ENCODE data around the gene MCUB. TPM values are rescaled to one million over a fixed set of nuclear protein-coding genes. Genes with fewer than 3 reads are reported as not detected.

The MCUB gene
- total and polyA plus RNA-seq, 5 donors from 2014 or later = 96.3 to 208 (median 191) TPM

GRCh38 chr4:109562457-109563239 is 2.6 kb downstream of the MCUB start:
- DNase-seq = no peak

GRCh38 chr4:109571494-109571893 is 11.4 kb downstream of the MCUB start:
- DNase-seq (no peak), ATAC-seq (ENCODE audit: low read depth in 2 of 2) (no peak)
- Histone ChIP-seq H3K9me3 (ENCODE audit: control insufficient read depth in 2 of 2, low read length in 2 of 2) (no peaks in the 10 kb centered on the region), H3K4me3 (ENCODE audit: low read depth, low read length) (no peak overlapping the region), H3K27me3 (ENCODE audit: control insufficient read depth, insufficient read depth, low read length) (no peaks in the 10 kb centered on the region), H3K27ac (ENCODE audit: insufficient read depth, low read length, poor library complexity, severe bottlenecking) (no peak overlapping the region), H3K4me1 (ENCODE audit: control insufficient read depth, insufficient read depth, low read length, poor library complexity, severe bottlenecking) (peaks cover 18% of the 10 kb centered on the region), H3K36me3 (ENCODE audit: control insufficient read depth, insufficient read depth, low read length) (peaks cover 4% of the 10 kb centered on the region)
- Mint-ChIP-seq H3K4me3 (peak overlapping the region in 1 of 4 donors; percentile 14), H3K36me3 (peaks cover 33% of the 10 kb centered on the region), H3K27ac (no peak overlapping the region), H3K27me3 (no peaks in the 10 kb centered on the region), H3K9me3 (peaks cover 0 to 3% (median 0%) of the 10 kb centered on the region in 7 donors), H3K4me1 (peaks cover 48 to 80% (median 62%) of the 10 kb centered on the region in 4 donors)

More at GRCh38 chr4:109562457-109563239, 2.6 kb downstream of the MCUB start:
- H3K27me3 Mint-ChIP-seq = no peaks in the 10 kb centered on the region
- H3K27ac Mint-ChIP-seq = peak overlapping the region; percentile 3 to 96 (median 29)
- Histone ChIP-seq H3K9me3 (ENCODE audit: control insufficient read depth in 2 of 2, low read length in 2 of 2) (no peaks in the 10 kb centered on the region), H3K27ac (ENCODE audit: insufficient read depth, low read length, poor library complexity, severe bottlenecking) (no peak overlapping the region), H3K27me3 (ENCODE audit: control insufficient read depth, insufficient read depth, low read length) (no peaks in the 10 kb centered on the region), H3K4me1 (ENCODE audit: control insufficient read depth, insufficient read depth, low read length, poor library complexity, severe bottlenecking) (peaks cover 49% of the 10 kb centered on the region), H3K36me3 (ENCODE audit: control insufficient read depth, insufficient read depth, low read length) (peaks cover 10% of the 10 kb centered on the region), H3K4me3 (ENCODE audit: low read depth, low read length) (peak overlapping the region; percentile 62)
- H3K4me1 Mint-ChIP-seq = peaks cover 34 to 74% (median 56%) of the 10 kb centered on the region in 4 donors
- peaks cover 22% of the 10 kb centered on the region for H3K36me3 Mint-ChIP-seq
- H3K4me3 Mint-ChIP-seq = peak overlapping the region; percentile 97 to 100 (median 98)
- no peak for ATAC-seq (ENCODE audit: low read depth in 2 of 2)
- no peaks in the 10 kb centered on the region for H3K9me3 Mint-ChIP-seq

- no peak for DNase-seq
- no peaks in the 10 kb centered on the region for H3K27me3 Mint-ChIP-seq
- peaks cover 33% of the 10 kb centered on the region for H3K36me3 Mint-ChIP-seq
- Histone ChIP-seq H3K4me3 (ENCODE audit: low read depth, low read length) (no peak overlapping the region), H3K9me3 (ENCODE audit: control insufficient read depth in 2 of 2, low read length in 2 of 2) (no peaks in the 10 kb centered on the region), H3K4me1 (ENCODE audit: control insufficient read depth, insufficient read depth, low read length, poor library complexity, severe bottlenecking) (peaks cover 18% of the 10 kb centered on the region), H3K27ac (ENCODE audit: insufficient read depth, low read length, poor library complexity, severe bottlenecking) (no peak overlapping the region), H3K27me3 (ENCODE audit: control insufficient read depth, insufficient read depth, low read length) (no peaks in the 10 kb centered on the region), H3K36me3 (ENCODE audit: control insufficient read depth, insufficient read depth, low read length) (peaks cover 4% of the 10 kb centered on the region)
- peaks cover 50 to 80% (median 60%) of the 10 kb centered on the region in 4 donors for H3K4me1 Mint-ChIP-seq
- H3K4me3 Mint-ChIP-seq = no peak overlapping the region
- H3K9me3 Mint-ChIP-seq = peaks cover 0 to 3% (median 0%) of the 10 kb centered on the region in 7 donors
- no peak overlapping the region for H3K27ac Mint-ChIP-seq
- no peak for ATAC-seq (ENCODE audit: low read depth in 2 of 2)
Measured at GRCh38 chr4:109572154-109572553, 12.1 kb downstream of the MCUB start.

GRCh38 chr4:109574443-109574850 is 14.4 kb downstream of the MCUB start:
- Mint-ChIP-seq H3K36me3 (peaks cover 29% of the 10 kb centered on the region), H3K27ac (peak overlapping the region; percentile 38 to 66 (median 40)), H3K9me3 (peaks cover 0 to 3% (median 0%) of the 10 kb centered on the region in 7 donors), H3K27me3 (no peaks in the 10 kb centered on the region), H3K4me3 (peak overlapping the region; percentile 33 to 74 (median 47)), H3K4me1 (peaks cover 44 to 81% (median 58%) of the 10 kb centered on the region in 4 donors)
- DNase-seq (peak in 2 of 3 donors; percentile 38 to 42), ATAC-seq (ENCODE audit: low read depth in 2 of 2) (peak in 1 of 2 donors; percentile 34)
- Histone ChIP-seq H3K4me1 (ENCODE audit: control insufficient read depth, insufficient read depth, low read length, poor library complexity, severe bottlenecking) (peaks cover 18% of the 10 kb centered on the region), H3K27ac (ENCODE audit: insufficient read depth, low read length, poor library complexity, severe bottlenecking) (no peak overlapping the region), H3K9me3 (ENCODE audit: control insufficient read depth in 2 of 2, low read length in 2 of 2) (no peaks in the 10 kb centered on the region), H3K4me3 (ENCODE audit: low read depth, low read length) (peak overlapping the region; percentile 55), H3K36me3 (ENCODE audit: control insufficient read depth, insufficient read depth, low read length) (peaks cover 10% of the 10 kb centered on the region), H3K27me3 (ENCODE audit: control insufficient read depth, insufficient read depth, low read length) (no peaks in the 10 kb centered on the region)

- peaks cover 44 to 74% (median 52%) of the 10 kb centered on the region in 4 donors for H3K4me1 Mint-ChIP-seq
Measured at GRCh38 chr4:109574931-109575804, 15.1 kb downstream of the MCUB start.

GRCh38 chr4:109576462-109576861 is 16.4 kb downstream of the MCUB start:
- Mint-ChIP-seq H3K27ac (peak overlapping the region in 1 of 3 donors; percentile 23), H3K36me3 (peaks cover 28% of the 10 kb centered on the region), H3K9me3 (peaks cover 0 to 5% (median 0%) of the 10 kb centered on the region in 7 donors), H3K4me3 (peak overlapping the region in 1 of 4 donors; percentile 9), H3K27me3 (no peaks in the 10 kb centered on the region), H3K4me1 (peaks cover 39 to 71% (median 48%) of the 10 kb centered on the region in 4 donors)
- DNase-seq = no peak
- Histone ChIP-seq H3K4me1 (ENCODE audit: control insufficient read depth, insufficient read depth, low read length, poor library complexity, severe bottlenecking) (peaks cover 18% of the 10 kb centered on the region), H3K27ac (ENCODE audit: insufficient read depth, low read length, poor library complexity, severe bottlenecking) (no peak overlapping the region), H3K27me3 (ENCODE audit: control insufficient read depth, insufficient read depth, low read length) (no peaks in the 10 kb centered on the region), H3K36me3 (ENCODE audit: control insufficient read depth, insufficient read depth, low read length) (peaks cover 7% of the 10 kb centered on the region), H3K9me3 (ENCODE audit: control insufficient read depth in 2 of 2, low read length in 2 of 2) (no peaks in the 10 kb centered on the region), H3K4me3 (ENCODE audit: low read depth, low read length) (no peak overlapping the region)
- no peak for ATAC-seq (ENCODE audit: low read depth in 2 of 2)

More at GRCh38 chr4:109574931-109575804, 15.1 kb downstream of the MCUB start:
- H3K4me3 ChIP-seq (ENCODE audit: low read depth, low read length) = peak overlapping the region; percentile 55
- no peaks in the 10 kb centered on the region for H3K9me3 ChIP-seq (ENCODE audit: control insufficient read depth in 2 of 2, low read length in 2 of 2)
- H3K36me3 Mint-ChIP-seq = peaks cover 26% of the 10 kb centered on the region
- peak; percentile 59 to 68 for ATAC-seq (ENCODE audit: low read depth in 2 of 2)
- peak overlapping the region; percentile 33 to 74 (median 47) for H3K4me3 Mint-ChIP-seq
- H3K27me3 Mint-ChIP-seq = no peaks in the 10 kb centered on the region
- no peak overlapping the region for H3K27ac ChIP-seq (ENCODE audit: insufficient read depth, low read length, poor library complexity, severe bottlenecking)
- peak overlapping the region; percentile 5 to 66 (median 40) for H3K27ac Mint-ChIP-seq
- peak in 1 of 3 donors; percentile 28 for DNase-seq
- peaks cover 10% of the 10 kb centered on the region for H3K36me3 ChIP-seq (ENCODE audit: control insufficient read depth, insufficient read depth, low read length)
- peaks cover 18% of the 10 kb centered on the region for H3K4me1 ChIP-seq (ENCODE audit: control insufficient read depth, insufficient read depth, low read length, poor library complexity, severe bottlenecking)
- H3K9me3 Mint-ChIP-seq = peaks cover 0 to 3% (median 0%) of the 10 kb centered on the region in 7 donors
- H3K27me3 ChIP-seq (ENCODE audit: control insufficient read depth, insufficient read depth, low read length) = no peaks in the 10 kb centered on the region

GRCh38 chr4:109578846-109579245 is 18.8 kb downstream of the MCUB start:
- Mint-ChIP-seq H3K36me3 (peaks cover 38% of the 10 kb centered on the region), H3K27ac (peak overlapping the region in 1 of 3 donors; percentile 38)

More at GRCh38 chr4:109578846-109579245, 18.8 kb downstream of the MCUB start:
- Histone ChIP-seq H3K36me3 (ENCODE audit: control insufficient read depth, insufficient read depth, low read length) (peaks cover 6% of the 10 kb centered on the region), H3K4me1 (ENCODE audit: control insufficient read depth, insufficient read depth, low read length, poor library complexity, severe bottlenecking) (peaks cover 18% of the 10 kb centered on the region), H3K27me3 (ENCODE audit: control insufficient read depth, insufficient read depth, low read length) (no peaks in the 10 kb centered on the region), H3K9me3 (ENCODE audit: control insufficient read depth in 2 of 2, low read length in 2 of 2) (no peaks in the 10 kb centered on the region), H3K4me3 (ENCODE audit: low read depth, low read length) (no peak overlapping the region), H3K27ac (ENCODE audit: insufficient read depth, low read length, poor library complexity, severe bottlenecking) (no peak overlapping the region)
- H3K27me3 Mint-ChIP-seq = no peaks in the 10 kb centered on the region
- peaks cover 34 to 69% (median 46%) of the 10 kb centered on the region in 4 donors for H3K4me1 Mint-ChIP-seq
- DNase-seq = no peak
- no peak for ATAC-seq (ENCODE audit: low read depth in 2 of 2)
- peak overlapping the region in 1 of 4 donors; percentile 52 for H3K4me3 Mint-ChIP-seq
- H3K9me3 Mint-ChIP-seq = peaks cover 0 to 12% (median 0%) of the 10 kb centered on the region in 7 donors
